ENCODE data around the gene ZC3H18. TPM values are rescaled to one million over a fixed set of nuclear protein-coding genes. Genes with fewer than 3 reads are reported as not detected.

Gene ZC3H18
- total and polyA plus RNA-seq, 10 of the 15 experiments (the other 5 are each of a cell fraction or from before 2014, with no cell fraction given) = 1.0 to 58.3 (median 22.4) TPM

- Histone ChIP-seq H3K27ac (ENCODE audit: control insufficient read depth, insufficient read depth) (no peak overlapping the region), H3K36me3 (ENCODE audit: control insufficient read depth in 2 of 2, insufficient read depth in 2 of 2, low read length in 1 of 2) (peaks cover 0 to 5% of the 10 kb centered on the region in 2 experiments; a peak in 2 of 4 replicates), H3K79me2 (ENCODE audit: control insufficient read depth, insufficient read depth, low read length) (no peaks in the 10 kb centered on the region), H4K20me1 (ENCODE audit: control insufficient read depth, insufficient read depth) (no peaks in the 10 kb centered on the region; the same call in 1 of the 2 replicates), H2AFZ (ENCODE audit: control insufficient read depth, low read depth, low read length) (no peak overlapping the region), H3K4me3 (no peak overlapping the region), H3K9ac (ENCODE audit: control insufficient read depth, insufficient read depth, low read length) (no peak overlapping the region), H3K9me3 (replicated peaks; ENCODE audit: control insufficient read depth, insufficient read depth, low read length) (no peaks in the 10 kb centered on the region; the same call in 2 of the 3 replicates), H3K27me3 (replicated peaks in 1 of 2; ENCODE audit: control insufficient read depth in 2 of 2, insufficient read depth in 2 of 2, low read length in 1 of 2) (peaks cover 13 to 18% of the 10 kb centered on the region in 2 experiments), H3K4me1 (ENCODE audit: control insufficient read depth, insufficient read depth, low read length) (peaks cover 31% of the 10 kb centered on the region), H3K4me2 (ENCODE audit: control insufficient read depth, insufficient read depth) (no peak overlapping the region)
- SMC1A ChIA-PET (ENCODE audit: uncharacterized antibody, unreplicated experiment) = interaction anchor here (0.8 to 1.1 kb wide), 3 partner anchors 24 to 45 kb away, joined by 3 to 4 read pairs (median 3); no protein-coding TSS in a partner anchor
- in situ Hi-C loops (cut with MboI) = no loop called here
- no peak for TF ChIP-seq CHD1 (IDR thresholded peaks at IDR 0.05; ENCODE audit: low read depth, low read length)
- no peak for TF ChIP-seq SPI1 (IDR thresholded peaks at IDR 0.05; ENCODE audit: borderline replicate concordance, insufficient read depth, low read depth, low read length)
- TF ChIP-seq IRF3 (IDR thresholded peaks at IDR 0.05) = no peak
- no peak for TF ChIP-seq HCFC1 (IDR thresholded peaks at IDR 0.05; ENCODE audit: low read length)
- TF ChIP-seq SREBF1 (IDR thresholded peaks at IDR 0.05; ENCODE audit: low read length) = no peak
- no peak for TF ChIP-seq DPF2 (IDR thresholded peaks at IDR 0.05)
- TF ChIP-seq NR2C1 (IDR thresholded peaks at IDR 0.05) = no peak
- no peak for TF ChIP-seq YBX1 (IDR thresholded peaks at IDR 0.05)
- no peak for TF ChIP-seq BCL11A (IDR thresholded peaks at IDR 0.05; ENCODE audit: low read depth, low read length)
- TF ChIP-seq LARP7 (IDR thresholded peaks at IDR 0.05) = no peak
- TF ChIP-seq NRF1 (conservative IDR thresholded peaks at IDR 0.05; ENCODE audit: low read depth, low read length) = no peak
- TF ChIP-seq RBBP5 (conservative IDR thresholded peaks at IDR 0.05) = no peak
- TF ChIP-seq MTA2 (IDR thresholded peaks at IDR 0.05; ENCODE audit: low read depth) = no peak
- no peak for ATAC-seq
- WGBS (ENCODE audit: insufficient coverage, insufficient replicate concordance, low lambda C conversion rate, missing lambda C conversion rate) = 67% methylated on average over 20 of the region's 23 CpGs
- no TSS peak for BruUV-seq (replicated peaks)
- RAD21 ChIA-PET (ENCODE audit: unreplicated experiment) = interaction anchor here (0.8 to 1.5 kb wide), 5 partner anchors 13 to 67 kb away, joined by 3 to 6 read pairs (median 4); no protein-coding TSS in a partner anchor
- POLR2A ChIA-PET = interaction anchor here (1.0 to 1.3 kb wide), 4 partner anchors 13 to 144 kb away, joined by 3 to 4 read pairs (median 4); no protein-coding TSS in a partner anchor
- no peak for FAIRE-seq
- intact Hi-C loops (cut with micrococcal nuclease; ENCODE audit: unreplicated experiment) = no loop called here
- no peak for DNase-seq (ENCODE audit: low read depth, low spot score)
- CTCF ChIA-PET = interaction anchor here (0.9 kb wide), 2 partner anchors 28 to 45 kb away, joined by 3 to 4 read pairs; no protein-coding TSS in a partner anchor
Observed at GRCh38 chr16:88636488-88637265, 66.5 kb downstream of the ZC3H18 start.

All from GM12878 (cell line).